Measurements from ENCODE around the gene NUP93. TPM values are rescaled to one million over a fixed set of nuclear protein-coding genes. Genes with fewer than 3 reads are reported as not detected.

Gene NUP93
- 57.2 TPM for total RNA-seq
- long read RNA-seq, transcript NUP93-201 (22 exons, 2,741 nt) = major isoform, 45 of 61 reads
- long read RNA-seq, partial matches to known transcripts = 9 of 61 reads
- long read RNA-seq, other reads (novel, unspliced or antisense) = 5 of 61 reads

- DNase-seq = peak; percentile 96
- intact Hi-C loops (cut with DNase I) = no loop called here
- Histone ChIP-seq H3K27ac (peak within 1 kb of the TSS; percentile 84), H3K9me3 (no peaks in the 10 kb centered on the region), H3K4me3 (peak within 1 kb of the TSS; percentile 92), H3K4me1 (peaks cover 16% of the 10 kb centered on the region), H3K27me3 (no peaks in the 10 kb centered on the region), H3K36me3 (no peaks in the 10 kb centered on the region)
- ATAC-seq = peak; percentile 99
- TF ChIP-seq CTCF (IDR thresholded peaks at IDR 0.05) = no peak
Observed at GRCh38 chr16:56729735-56730662, at the start of gene NUP93. Gene NUP93 (plus strand): TSS chr16:56730129. CDS start chr16:56748248, 18,119 bp downstream.

GRCh38 chr16:56681939-56682702, 47.8 kb upstream of the NUP93 start, which contains the start of gene MT1X:
Gene MT1X (plus strand): TSS chr16:56682470. CDS start chr16:56682541, 71 bp downstream.
- no peaks in the 10 kb centered on the region for H3K36me3 ChIP-seq
- peak within 1 kb of the TSS; percentile 83 for H3K27ac ChIP-seq
- H3K27me3 ChIP-seq = no peaks in the 10 kb centered on the region
- peak within 1 kb of the TSS; percentile 63 for H3K4me3 ChIP-seq
- intact Hi-C loops (cut with DNase I) = no loop called here
- peak; percentile 96 for DNase-seq
- peak; percentile 99 for ATAC-seq
- H3K4me1 ChIP-seq = peaks cover 23% of the 10 kb centered on the region
- H3K9me3 ChIP-seq = no peaks in the 10 kb centered on the region
- no peak for TF ChIP-seq CTCF (IDR thresholded peaks at IDR 0.05)

GRCh38 chr16:56682703-56683397, 47.1 kb upstream of the NUP93 start:
- Histone ChIP-seq H3K4me1 (peaks cover 23% of the 10 kb centered on the region), H3K27me3 (no peaks in the 10 kb centered on the region), H3K36me3 (no peaks in the 10 kb centered on the region), H3K4me3 (peak overlapping the region; percentile 63), H3K27ac (peak overlapping the region; percentile 83), H3K9me3 (no peaks in the 10 kb centered on the region)
- no peak for DNase-seq
- intact Hi-C loops (cut with DNase I) = no loop called here
- no peak for ATAC-seq
- no peak for TF ChIP-seq CTCF (IDR thresholded peaks at IDR 0.05)

- DNase-seq = no peak
- TF ChIP-seq CTCF (IDR thresholded peaks at IDR 0.05) = no peak
- H3K27ac ChIP-seq = peak overlapping the region; percentile 83
Observed at GRCh38 chr16:56683424-56684172, 46.3 kb upstream of the NUP93 start.

More at GRCh38 chr16:56683424-56684172, 46.3 kb upstream of the NUP93 start:
- Histone ChIP-seq H3K27me3 (no peaks in the 10 kb centered on the region), H3K36me3 (no peaks in the 10 kb centered on the region), H3K9me3 (no peaks in the 10 kb centered on the region), H3K4me3 (peak overlapping the region; percentile 63), H3K4me1 (peaks cover 23% of the 10 kb centered on the region)
- intact Hi-C loops (cut with DNase I) = no loop called here
- no peak for ATAC-seq

Data from upper lobe of right lung (tissue), 1 donor.